NAMALWA (cell line): Measurements from ENCODE around the gene INPPL1.

ENCODE experiments used
- DNase-seq: peaks from one replicate; pipeline ENCODE4 v3.0.0-alpha.2; 2015; ENCODE audit warnings: low spot score

Gene INPPL1

DNA sequence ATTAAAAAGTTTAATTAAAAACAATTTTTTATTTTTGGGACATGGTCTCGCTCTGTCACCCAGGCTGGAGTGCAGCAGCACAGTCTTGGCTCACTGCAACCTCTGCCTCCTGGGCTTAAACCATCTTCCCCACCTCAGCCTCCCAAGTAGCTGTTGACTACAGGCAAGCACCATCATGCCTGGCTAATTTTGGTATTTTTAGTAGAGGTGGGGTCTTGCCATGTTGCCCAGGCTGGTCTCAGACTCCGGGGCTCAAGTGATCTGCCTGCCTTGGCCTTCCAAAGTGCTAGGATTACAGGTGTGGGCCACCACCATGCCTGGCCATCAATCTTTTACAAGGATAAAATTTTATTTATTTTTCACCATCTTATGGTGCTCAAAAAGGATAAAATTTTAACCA, 62.7 kb downstream of the INPPL1 start:
- DNase-seq, result no peak
